NCI-H526 (cell line): ENCODE results near the gene ROBO3.
A peak's percentile ranks its signal among the peaks of the same experiment; 100 is the strongest.

ENCODE experiments used
- DNase-seq, 2 experiments: peaks; one replicate each; lab custom pipeline; 2025; lab: John Stamatoyannopoulos, UW

The ROBO3 gene

DNA sequence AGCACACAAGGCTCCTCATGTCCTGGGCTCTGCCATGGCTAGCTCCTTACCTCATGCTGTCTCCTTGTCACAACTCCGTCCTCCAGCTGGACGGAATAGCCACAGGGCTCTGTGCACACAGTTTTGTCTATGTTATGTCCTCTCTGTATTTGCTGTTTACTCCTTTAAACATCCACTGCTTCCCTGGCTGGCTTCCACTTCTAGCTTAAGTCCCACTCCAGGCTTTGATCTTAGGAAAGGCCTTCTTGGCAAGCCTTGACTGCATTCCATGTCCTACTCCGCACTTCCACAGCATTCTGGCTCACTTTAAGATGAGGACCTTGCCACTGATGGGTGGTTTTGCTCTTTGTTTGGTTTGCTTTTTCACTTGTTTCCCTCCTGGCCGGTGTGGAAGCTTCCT is 22.9 kb upstream of the ROBO3 start:
- no peak for DNase-seq

DNA sequence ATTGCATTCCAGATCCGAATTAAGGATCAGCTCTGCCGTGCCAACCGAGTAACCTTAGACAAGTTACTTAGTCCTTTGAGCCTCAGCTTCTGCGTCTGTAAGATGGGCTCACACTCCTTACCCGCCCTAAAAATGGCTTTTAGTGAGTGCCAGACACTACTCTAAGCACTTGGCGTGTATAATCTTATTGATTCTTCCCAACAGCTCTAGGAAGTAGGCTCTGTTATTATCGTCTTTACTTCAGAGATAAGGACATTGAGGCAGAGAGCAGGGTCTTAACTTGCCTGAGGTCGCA is 21.7 kb upstream of the ROBO3 start:
- no peak for DNase-seq

DNA sequence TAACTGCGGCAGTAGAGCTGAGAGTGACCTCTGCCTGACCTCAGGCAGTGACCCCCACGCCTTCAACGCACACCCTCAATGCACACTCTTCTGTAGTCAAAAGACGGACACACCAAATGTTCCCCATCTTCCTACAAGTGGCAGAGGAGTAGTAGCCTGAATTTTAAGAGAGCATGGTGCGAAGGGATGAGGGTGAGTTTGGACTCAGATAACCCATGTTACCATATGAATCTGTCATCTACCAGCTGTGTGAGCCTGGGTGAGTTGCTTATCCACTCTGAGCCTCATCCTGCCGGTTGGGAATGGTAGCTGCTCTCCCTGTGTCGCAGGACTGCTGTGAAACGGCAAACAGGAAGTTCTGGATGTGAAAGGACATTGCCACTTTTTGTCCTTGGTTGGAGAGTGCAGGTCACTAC is 20.6 kb upstream of the ROBO3 start:
- no peak for DNase-seq

DNA sequence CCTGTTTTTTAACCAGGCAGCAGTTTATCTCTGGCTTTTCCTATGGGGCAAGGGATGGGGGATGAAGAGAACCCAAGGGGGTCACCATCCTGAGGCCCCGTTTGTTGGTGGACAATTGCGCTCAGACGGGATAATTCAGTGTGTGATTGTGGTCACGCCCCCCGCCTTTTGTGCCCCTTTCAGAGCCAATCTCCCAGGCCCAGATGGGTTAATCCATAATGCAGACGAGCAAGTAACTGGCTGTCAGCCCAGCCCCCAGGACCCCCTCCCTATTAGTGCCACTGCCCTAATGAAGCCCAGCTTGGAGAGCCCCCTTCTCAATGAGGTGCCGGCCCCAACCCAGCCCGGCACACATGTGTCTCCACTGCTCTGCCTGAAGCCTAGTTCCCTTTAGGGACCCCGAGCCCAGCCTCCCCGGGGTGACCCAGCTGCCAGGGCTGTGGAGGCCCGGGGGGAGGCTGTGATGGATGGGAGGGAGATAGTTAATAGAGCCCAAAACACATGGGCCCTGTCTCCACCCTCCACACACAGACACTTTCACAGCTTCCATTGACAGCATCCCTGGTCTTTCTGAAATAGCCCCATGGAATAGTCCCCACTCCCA is 19.1 kb upstream of the ROBO3 start:
- DNase-seq: no peak

DNA sequence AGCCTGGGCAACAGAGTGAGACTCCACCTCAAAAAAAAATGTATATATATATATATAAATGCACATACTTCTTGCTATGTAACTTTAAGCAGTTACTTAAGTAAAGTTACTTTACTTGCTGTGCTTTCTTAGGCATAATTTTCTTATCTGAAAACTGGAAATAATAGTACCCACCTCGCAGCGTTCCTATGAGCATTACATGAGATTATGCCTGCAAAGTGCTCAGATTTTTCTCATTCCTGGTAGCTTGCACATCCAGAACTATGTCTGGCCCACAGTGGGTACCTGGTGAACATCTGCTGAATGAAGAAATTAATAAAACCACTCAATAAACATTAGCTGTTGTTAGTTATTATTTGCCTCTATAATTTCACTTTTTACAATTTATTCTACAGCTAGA is 6.1 kb upstream of the ROBO3 start:
- no peak for DNase-seq

DNA sequence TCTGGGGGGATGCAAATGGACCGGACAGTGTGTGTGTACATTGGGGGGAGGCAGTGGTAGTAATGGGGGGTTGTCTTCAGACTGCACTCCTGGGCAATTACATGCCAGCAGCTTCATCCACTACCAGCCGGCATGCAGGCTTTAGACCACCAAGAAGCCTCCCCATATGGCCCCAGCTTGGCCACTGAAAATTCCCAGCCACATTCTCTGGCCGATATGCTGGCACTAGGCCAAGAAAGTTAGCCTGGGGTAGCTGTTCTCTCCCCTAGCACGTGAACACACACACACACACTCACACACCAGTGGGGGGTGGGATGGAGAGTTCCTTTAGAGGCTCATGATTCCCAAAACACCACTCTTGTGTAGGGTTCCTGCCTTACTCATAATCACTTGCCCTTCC is 3.6 kb upstream of the ROBO3 start:
- DNase-seq: no peak

DNA sequence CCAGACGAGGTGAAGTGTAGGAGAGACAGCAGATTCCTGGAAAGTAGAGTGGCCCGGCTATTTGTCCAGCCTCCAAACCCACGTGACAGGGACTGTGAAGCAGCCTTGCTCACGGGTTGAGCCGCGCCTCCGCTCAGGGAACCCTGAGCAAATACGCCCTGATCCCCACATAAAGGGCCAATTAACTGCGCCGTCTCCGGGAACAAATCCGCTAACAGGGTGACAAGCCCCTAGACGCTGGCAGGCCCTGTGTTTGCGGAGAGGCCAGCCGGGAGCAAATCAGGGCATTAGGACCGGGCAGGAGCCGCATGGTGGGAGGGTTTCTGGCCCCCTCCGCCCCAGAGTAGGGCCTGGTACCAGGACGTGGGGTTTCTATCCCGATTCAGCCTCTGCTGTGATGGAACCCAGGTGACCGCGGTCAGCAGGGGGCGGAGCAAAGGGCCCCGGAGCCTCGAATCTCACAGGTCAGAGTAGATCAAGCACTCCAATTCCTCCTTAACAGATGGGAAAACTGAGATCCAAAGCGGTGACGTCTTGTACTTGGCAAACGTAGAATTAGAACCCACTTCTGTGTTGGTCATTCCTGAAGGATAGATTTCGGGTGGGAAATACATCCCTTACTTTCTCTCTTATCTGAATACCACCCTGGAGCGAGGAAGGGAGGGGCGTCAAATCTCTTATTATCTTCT is 2.0 kb upstream of the ROBO3 start:
- peak in 1 of 2 experiments; percentile 52 for DNase-seq

DNA sequence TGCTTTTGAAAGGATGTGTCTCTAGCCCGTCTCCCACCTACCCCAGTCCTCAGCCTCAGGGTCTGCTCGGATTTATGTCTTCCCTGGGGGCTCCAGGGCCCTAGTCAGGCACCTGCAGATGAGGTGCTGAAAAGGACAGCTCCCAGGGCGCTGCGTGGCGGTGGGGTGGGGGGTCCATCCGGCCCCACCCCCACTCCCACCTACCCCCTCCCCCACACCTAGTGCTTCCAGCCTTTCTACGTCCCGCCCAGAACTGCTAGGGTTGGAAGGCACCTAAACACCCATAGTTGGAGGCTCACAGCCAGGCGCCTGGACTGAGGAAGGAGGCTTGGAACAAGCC is 1.4 kb upstream of the ROBO3 start:
- no peak for DNase-seq

DNA sequence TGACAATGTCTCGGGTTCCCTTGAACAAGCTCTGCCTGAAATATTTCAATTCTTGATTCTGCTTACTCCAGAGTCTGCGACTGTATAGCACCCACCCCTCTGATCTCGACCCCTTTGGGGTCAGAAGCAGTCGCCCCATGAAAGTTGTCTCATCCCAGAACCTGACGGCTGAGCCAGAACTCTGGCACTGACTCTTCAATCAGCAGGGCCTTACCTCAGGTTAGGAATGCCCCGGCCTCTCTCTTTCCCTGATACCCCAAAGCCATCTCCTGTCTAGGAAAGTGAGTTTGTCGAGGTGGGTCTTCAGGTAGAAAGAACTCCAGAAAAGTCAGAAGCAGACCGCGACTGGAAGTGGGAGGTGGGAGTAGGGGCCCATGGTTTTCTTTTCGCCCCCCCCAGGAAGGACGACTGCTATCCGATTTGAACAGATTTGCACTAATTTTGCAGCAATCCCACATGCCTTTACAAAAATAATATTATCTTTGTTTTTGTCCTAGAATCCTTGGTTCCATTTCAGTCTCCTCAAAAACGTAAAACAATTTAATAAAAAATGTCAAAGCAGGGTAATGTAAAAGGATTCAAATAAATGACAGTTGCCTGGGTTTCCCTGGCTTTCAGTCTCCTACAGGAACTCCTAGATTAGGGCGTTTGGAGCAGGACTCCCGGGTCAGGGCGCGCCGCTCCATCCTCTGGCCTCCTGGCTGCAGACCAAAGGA is 898 bp upstream of the ROBO3 start:
- no peak for DNase-seq

DNA sequence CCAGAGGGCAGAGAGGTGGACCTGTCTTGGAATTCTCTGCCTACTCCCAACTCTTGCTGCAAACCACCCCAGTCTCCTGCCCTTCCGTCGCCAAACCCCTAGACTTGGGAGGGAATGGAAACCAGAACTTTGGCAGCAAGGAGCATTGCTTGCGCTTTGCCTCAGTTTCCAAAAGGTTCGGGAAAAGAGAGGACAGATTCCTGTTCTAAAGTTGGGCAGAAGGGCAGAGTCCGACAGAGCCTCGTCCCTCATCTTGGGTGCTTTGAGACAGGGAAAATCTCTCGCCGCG is 396 bp upstream of the ROBO3 start:
- DNase-seq: no peak

DNA sequence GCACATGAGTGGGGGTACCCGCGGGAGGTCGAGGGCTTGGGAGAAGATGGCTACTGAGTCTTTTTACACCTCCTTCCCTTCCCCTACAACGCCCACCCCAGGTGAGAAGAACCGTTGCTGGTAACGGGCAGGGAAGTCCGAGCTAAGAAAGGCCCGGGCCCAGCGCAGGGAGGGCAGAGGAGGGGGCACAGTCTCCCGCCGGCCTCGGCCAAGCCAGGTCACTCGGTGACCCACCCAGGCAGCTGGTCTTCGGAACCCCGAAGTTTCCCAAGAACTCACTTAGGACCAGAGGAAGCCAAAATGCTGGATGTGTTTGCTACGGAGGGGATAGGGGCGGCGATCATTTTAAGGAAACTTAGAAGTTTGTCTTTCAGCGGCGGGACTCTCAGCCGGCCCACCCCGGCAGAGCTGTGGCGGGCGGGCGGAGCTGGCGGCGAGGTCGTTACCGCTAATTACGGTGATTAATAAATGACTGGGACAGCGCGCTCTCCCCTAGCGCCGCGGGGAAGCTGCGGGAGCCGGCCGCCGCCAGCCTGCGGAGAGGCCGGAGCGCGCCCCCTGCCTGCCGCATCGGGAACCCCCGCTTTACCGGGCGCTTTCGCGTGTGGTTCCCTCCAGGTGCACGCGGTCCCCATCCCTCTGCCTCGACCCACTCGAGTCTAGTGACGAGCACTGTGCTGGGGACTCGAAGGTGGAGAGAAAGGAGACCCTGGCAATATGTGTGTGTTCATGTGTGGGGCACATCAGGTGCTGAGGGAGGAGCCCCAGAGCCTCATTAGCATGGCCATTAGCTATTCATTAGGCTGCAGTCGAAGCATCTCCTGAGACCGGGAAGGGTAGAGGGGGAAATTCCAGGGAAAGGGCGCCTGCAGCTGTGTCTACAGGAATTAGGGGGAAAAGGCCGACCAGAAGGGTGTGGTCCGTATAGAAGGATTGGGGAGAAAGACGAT is 945 bp downstream of the ROBO3 start:
- DNase-seq: peak in 1 of 2 experiments; percentile 86

DNA sequence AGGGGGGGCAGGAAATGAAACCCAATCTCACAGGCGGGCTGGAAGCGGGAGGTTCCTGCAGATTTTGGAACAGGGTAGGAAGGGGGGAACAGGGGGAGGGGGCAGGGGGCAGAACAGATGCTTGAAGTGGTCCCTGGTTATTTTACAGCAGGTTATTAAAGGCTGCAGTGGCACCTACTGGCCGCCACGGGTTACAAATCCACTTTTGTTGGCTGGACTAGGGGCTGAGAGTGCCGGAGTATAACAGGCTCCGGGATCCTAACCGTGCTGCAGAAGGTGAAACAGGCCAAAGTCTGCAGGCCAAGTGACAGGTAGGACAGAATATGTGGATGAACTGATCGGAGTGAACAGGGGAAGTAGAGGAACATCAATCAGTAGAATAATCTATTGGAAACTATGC is 2.5 kb downstream of the ROBO3 start:
- peak; percentile 69 to 89 for DNase-seq

DNA sequence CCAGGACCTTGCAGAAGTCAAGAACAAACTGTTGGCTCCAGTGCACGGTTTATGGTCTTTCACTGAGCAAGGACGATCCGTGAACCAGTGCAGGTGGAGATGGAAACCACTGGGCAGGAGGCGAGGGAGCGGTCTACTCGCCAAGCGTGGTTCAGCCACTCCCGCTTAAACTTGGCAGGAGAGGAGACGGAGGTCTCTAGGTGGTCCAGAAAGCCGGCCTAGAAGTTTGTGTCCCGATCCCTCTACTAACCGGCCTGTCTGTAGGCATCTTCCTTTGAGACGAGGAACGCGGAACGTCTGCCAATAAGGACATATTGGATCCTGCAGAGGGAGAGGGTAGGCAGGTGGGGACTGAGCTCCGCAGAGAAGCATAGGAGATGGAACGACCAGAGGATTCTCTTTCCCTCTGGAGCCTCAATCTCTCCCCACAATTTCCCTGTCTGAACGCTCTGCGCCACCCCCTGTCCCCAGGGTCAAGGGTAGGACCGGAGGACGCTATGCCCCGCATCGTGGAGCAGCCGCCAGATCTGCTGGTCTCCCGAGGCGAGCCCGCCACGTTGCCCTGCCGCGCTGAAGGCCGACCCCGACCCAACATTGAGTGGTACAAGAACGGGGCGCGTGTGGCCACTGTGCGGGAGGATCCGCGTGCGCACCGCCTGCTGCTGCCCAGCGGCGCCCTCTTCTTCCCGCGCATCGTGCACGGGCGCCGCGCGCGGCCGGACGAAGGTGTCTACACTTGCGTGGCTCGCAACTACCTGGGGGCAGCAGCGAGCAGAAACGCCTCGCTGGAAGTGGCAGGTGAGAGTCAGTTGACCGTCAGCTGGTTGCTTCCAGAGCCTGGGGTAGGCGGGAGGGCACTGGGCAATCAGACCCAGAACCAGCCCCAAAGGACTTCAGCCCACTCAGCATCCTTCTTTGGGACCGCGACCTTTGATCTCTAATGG is 3.4 kb downstream of the ROBO3 start:
- peak; percentile 24 to 81 for DNase-seq

DNA sequence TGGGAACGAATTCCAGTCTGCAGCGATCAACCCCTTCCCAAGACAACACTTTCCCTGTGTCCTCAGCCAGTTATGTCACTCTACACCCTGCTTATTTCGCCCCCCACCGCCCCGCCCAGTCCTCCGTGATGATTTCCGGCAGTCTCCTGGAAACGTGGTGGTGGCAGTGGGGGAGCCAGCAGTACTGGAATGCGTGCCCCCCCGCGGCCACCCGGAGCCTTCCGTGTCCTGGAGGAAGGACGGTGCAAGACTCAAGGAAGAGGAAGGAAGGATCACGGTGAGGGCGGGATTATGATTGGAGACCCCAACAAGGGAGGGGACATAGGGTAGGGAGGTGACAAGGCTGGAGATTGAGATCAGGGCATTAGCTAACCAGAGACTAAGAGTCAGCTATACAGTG is 4.1 kb downstream of the ROBO3 start:
- no peak for DNase-seq

DNA sequence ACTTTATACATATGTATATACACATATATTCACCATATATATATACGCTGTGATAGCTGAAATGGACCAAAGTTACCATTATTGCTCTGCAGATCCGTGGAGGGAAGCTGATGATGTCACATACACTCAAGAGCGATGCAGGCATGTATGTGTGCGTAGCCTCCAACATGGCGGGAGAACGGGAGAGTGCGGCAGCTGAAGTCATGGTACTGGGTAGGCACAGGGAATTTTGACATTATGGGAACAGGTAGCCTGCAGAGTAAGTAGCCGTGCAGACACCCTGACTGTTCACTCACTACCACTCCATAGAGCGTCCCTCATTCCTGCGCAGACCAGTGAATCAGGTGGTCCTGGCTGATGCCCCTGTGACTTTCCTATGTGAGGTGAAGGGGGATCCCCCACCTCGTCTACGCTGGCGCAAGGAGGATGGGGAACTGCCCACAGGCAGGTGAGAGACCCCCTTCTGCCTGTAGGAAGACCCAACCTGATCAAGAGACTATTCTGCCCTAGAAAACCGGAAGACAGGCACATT is 4.7 kb downstream of the ROBO3 start:
- no peak for DNase-seq

DNA sequence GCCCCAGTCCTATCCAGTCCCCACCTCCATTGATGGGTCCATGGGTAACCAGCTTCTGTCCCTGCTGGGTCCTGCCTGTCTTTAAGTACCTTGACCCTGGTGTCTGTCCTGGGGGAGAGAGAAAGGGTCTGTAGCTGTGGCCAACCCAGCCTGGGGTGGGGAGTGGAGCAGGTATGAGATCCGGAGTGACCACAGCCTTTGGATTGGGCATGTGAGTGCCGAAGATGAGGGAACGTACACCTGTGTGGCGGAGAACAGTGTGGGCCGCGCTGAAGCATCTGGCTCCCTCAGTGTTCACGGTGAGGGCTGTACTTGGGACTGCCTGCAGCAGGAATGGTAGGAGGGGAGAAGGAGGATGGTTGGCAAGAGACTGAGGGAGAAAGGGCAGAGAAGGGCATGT is 5.2 kb downstream of the ROBO3 start:
- no peak for DNase-seq

DNA sequence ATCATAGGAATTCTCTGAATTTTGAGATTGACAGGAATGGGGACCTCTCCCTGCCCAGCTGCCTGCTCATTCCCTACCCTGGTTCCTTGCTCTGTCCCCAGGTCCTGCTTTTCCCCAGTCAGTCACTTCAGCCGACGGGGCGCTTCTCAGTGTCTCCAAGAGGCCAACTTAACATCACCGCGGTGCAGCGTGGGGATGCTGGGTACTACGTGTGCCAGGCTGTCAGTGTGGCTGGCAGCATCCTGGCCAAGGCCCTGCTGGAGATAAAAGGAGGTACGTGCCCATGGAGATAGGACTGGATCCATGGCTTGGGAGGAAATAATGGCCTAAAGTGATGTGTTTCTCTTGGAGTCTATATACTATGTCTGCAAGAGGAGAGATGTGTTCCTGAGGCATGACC is 7.0 kb downstream of the ROBO3 start:
- no peak for DNase-seq

DNA sequence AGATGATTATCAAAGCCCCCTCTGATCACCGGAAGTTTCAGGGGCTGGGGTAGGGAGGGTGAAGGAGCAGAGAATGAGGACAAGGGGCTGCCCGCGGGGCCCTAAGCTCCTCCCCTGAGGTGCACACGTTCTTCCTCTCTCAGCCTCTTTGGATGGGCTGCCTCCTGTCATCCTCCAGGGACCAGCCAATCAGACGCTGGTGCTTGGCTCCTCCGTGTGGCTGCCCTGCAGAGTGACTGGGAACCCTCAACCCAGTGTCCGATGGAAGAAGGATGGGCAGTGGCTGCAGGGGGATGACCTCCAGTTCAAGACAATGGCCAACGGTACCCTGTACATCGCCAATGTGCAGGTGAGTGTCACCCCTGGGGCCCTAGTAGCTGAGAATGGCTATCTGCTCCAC is 7.5 kb downstream of the ROBO3 start:
- DNase-seq: no peak

DNA sequence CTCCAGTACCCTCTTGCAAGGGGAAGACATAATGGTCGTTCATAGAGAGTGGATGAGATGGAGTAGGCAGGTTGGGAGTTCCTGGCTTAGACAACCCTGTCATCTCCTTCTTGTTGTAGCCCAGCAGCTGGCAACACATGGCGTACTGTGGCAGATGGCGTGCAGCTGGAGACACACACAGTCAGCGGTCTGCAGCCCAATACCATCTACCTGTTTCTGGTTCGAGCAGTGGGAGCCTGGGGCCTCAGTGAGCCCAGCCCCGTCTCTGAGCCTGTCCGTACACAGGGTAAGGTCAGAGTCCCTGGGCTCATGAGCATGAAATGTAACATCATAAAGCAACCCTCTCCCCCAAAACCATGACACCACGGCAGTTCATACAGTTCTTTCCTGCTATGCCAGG is 8.7 kb downstream of the ROBO3 start:
- DNase-seq: no peak

DNA sequence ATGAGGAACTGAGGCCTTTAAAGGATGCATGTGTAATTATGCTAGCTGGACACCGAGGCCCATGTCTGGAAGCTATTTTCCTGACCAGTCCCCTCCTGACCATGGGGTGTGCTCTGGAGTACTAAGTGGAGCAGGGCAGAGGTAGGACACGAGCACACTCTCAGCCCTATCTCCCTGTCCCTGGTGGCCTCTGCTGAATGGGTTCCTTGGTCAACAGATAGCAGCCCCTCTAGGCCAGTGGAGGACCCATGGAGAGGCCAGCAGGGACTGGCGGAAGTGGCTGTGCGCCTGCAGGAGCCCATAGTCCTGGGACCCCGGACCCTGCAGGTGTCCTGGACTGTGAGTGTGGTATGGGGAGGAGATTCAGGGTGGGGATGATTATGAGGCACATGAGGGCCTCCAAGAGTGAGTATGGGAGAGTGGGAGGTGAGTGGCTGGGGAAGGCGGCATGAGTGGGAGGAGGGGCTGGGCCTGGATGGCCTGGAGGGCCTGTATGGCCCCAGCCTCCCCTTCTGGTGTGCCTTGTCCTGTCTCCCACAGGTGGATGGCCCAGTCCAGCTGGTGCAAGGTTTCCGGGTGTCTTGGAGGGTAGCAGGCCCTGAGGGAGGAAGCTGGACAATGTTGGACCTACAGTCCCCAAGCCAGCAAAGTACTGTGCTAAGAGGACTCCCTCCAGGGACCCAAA is 9.5 kb downstream of the ROBO3 start:
- no peak for DNase-seq

DNA sequence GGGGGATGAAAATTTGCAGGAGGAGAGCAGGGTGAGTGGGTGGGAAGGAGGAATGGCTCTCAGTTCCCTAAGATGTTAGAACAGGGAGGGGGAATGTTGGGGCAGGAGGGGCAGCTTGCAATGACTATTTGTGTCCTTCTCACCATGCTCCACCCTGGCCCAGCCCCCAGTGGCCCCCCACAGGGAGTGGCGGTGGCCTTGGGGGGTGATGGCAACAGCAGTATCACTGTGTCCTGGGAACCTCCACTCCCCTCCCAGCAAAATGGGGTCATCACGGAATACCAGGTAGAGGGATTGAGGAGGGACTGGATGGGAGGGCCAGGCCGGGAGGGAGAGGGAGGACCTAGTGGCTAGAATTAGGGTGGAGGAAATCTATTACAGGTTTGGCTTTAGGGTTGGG is 10.2 kb downstream of the ROBO3 start:
- no peak for DNase-seq
